Activated CD4-positive, alpha-beta T cell treated with anti-CD3 and anti-CD28 coated beads, Interleukin-2, Interleukin-4, amounts not matched to agents 100 ng/mL and 50 ng/mL, durations not matched to agents 16 hours and 8 hours (primary cell): ENCODE data around the gene HOXD4.

Source experiments
- DNase-seq: peaks from one replicate; pipeline ENCODE4 v3.0.0-alpha.2; 2020; ENCODE audit warnings: low spot score

The HOXD4 gene

DNA sequence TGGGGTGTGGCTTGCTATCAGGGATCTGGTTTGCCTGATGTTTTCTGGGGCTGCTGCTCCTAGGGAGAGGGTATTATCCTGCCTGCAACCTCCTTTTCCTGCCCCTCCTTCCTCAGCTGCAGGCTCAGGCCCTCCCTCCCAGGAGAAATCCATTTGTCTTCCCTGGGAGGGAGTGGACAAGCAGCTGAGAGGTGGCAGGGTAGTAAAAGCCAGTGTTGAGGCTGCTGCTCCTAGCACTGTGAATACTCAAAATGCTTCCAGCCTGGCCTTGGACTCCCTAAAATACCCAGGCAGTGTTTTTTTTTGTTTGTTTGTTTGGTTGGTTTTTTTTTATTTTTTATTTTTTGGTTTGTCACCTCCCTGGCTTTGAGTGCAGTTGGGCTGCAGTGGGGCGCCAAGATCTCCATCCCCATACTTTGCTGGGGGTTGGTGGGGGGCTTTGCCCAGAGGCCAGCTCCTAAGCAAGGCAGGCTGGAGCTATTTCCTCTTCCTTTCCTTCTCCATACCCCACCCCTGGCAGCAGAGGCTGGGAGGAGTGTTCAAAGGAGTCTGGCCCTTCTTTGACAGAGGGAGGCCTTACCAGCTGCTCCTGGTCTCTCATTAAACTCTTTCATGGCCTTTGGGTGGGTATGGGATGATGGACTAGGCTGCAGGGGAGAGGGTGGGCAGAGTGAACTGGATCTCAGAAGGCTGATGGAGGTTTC is 19.4 kb downstream of the HOXD4 start:
- no peak for DNase-seq

DNA sequence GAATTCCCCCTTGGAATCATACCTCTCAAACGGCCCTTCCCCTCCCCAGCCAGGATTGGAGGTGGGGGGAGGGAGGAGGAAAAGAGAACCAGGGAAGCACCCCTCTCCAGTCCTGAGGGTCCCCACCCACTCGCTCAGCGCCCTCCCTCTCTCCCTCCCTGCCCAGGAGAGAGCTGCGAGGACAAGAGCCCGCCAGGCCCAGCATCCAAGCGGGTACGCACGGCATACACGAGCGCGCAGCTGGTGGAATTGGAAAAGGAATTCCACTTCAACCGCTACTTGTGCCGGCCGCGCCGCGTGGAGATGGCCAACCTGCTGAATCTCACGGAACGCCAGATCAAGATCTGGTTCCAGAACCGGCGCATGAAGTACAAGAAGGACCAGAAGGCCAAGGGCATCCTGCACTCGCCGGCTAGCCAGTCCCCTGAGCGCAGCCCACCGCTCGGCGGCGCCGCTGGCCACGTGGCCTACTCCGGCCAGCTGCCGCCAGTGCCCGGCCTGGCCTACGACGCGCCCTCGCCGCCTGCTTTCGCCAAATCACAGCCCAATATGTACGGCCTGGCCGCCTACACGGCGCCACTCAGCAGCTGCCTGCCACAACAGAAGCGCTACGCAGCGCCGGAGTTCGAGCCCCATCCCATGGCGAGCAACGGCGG is 20.1 kb downstream of the HOXD4 start:
- DNase-seq: no peak

DNA sequence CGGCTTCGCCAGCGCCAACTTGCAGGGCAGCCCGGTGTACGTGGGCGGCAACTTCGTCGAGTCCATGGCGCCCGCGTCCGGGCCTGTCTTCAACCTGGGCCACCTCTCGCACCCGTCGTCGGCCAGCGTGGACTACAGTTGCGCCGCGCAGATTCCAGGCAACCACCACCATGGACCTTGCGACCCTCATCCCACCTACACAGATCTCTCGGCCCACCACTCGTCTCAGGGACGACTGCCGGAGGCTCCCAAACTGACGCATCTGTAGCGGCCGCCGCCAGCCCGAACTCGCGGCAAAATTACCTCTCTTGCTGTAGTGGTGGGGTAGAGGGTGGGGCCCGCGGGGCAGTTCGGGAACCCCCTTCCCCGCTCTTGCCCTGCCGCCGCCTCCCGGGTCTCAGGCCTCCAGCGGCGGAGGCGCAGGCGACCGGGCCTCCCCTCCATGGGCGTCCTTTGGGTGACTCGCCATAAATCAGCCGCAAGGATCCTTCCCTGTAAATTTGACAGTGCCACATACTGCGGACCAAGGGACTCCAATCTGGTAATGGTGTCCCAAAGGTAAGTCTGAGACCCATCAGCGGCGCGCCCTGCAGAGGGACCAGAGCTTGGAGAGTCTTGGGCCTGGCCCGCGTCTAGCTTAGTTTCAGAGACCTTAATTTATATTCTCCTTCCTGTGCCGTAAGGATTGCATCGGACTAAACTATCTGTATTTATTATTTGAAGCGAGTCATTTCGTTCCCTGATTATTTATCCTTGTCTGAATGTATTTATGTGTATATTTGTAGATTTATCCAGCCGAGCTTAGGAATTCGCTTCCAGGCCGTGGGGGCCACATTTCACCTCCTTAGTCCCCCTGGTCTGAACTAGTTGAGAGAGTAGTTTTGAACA is 20.9 kb downstream of the HOXD4 start:
- no peak for DNase-seq

DNA sequence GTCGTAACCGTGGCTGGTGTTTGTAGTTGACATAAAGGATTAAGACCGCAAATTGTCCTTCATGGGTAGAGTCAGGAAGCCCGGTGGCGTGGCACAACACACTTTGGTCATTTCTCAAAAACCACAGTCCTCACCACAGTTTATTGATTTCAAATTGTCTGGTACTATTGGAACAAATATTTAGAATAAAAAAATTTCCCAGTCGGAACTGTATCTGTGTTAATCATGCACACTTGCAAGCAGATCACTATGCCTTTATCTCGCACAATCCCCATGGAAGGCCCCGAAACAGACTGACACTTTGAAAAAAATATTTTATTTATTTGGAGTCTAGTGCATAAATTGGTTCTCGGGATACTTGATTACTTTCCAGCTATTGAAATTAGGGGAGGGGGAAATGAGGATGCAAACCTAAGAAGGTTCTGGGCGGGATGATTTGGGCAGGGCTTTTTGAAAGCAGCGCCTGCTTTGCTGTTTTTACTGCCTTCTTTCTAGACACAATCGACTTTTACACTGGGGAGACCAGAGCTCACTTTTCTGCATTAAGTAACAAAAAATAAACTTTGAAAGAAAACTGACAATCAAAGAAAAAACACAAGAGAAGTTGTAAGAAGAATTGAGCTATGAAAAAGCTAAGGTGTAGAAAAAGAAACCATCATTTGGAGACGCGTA is 21.7 kb downstream of the HOXD4 start:
- no peak for DNase-seq

DNA sequence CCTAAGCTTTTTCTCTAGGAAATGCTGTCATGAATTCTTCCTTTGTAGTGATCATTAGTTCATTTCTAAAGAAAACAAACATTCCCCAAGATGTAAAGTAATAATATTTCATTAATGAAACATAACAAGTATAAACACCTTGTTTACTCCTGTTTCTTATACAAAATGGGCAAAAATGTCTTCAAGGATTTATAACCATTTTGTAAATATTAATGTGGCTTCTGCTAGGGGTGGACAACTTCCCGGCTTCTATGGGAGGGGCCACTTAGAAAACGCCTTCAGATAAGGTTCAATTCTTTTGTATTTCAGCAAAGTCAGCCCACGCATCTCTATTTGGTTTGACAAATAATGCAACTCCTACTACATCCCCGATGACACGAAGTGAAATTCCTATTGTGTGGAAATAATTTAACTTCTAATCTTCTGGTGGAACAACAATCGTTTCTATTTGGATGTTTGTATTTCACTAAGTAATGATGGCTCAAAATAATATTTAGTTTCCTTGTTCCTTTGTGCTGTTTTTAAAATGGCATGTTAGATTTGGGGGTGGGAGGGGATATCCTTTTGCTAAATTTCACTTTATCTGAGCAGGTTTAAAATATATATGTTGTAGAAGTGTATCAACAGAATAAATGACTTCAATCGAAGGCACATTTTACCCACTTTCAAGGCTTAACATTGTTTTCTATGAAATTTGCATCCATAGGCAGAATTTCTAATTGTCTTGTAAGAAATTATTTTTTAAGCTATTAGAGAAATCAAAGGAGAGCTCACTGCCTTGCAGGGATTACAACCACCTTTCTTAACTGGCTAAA is 22.4 kb downstream of the HOXD4 start:
- no peak for DNase-seq

DNA sequence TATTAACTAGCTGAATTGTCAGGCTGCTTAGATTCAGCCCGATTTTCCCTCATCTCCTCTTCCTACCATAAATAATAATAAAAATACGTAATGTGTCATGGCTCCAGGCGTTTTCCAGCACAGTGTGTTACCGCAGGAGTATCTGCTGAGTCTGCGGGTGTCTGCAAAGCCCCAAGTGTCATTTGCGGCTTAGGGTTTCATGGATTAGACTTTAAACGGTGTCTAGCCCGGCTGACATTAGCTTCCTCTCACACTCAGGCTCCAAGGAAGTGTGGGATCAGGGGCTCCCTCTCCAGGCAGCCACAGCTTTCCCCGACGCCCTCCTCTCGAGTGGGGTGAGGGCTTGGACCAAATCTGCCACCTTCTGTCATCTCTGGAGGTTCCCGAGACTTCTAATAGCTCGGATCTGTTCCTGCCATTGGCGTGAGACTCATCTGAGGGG is 23.1 kb downstream of the HOXD4 start:
- no peak for DNase-seq

DNA sequence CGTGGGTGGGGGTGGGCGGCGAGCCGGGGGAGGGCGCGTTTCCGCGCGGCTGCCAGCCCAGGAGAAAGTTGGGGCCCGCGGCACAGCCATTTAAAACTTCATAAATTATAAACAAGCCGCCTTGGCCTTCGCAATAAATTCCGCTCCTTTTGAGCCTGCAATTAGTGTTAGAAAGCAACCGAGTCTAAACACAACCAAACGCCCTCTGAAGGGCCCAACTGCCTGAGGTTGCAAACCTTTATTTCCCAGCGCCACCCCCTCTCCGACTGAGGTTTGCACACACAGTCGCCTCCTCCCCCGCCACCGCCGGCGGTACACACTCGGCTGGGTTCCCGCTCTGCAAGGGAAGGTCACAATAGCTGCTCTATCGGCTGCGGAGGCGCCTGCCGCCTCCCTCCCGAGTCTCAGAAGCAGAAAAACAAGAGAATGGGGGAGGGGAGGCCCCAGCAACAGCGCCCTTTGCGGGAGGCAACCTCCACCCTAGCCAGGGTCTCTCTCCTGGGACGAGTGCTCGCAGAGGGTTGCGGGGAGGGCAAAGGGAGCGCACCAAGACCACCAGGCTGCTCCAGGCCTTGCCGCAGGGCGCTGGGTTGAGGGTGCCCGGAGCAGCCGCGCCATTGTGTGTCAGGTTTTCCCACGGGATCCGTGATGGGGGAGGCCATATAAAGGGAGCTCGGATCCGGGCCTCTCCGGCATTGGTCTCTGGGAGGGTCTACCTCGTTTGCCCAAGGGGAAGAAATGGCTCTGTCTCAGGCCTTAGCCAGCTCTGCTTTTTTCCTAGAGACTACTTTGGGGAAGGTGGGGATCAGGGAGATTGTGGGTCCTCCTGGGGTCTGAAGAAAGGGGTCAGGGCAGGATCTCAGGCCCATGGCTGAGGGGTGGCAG is 23.7 kb downstream of the HOXD4 start:
- DNase-seq: no peak

DNA sequence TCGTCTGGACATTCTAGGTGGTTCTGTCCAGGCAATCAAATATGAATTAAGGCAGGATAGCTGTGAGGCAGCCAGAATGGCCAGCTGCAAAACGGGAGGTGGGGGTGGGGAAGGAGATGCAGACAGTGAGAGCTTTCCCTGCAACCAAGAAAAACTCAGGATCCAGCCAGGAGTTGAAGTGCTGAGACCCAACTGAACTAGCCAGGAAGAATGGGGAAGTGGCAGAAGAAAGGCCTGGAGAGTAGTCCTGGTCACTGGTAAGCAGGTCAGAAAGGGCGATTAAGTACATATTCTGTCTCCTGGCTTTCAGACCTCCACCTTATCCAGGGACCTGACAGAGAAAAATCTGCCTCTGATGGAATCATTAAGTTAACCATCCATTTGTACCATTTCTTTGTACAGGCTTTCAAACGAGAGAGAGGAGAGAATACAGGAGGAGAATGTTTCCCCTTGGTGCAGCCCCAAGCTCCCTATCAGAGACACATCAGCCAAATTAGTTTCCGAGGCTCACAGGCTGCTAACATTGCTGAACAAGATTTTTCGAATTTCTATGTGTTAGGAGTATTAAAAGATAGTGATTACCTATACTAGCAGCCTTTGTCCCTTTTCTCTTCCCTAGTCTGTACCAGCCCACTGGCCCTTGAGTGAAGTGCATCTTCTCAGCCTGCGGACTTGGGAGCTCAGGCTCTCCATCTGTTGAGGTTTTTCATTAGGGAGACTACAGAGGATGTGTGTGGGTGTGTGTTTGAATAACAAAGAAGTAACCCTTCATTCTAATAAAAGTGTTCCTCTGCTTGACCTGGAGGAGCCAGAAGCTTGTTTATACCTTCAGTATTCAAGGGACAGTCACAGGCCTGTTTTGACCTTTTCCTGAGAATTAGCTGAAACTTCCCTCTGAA is 24.6 kb downstream of the HOXD4 start:
- no peak for DNase-seq

DNA sequence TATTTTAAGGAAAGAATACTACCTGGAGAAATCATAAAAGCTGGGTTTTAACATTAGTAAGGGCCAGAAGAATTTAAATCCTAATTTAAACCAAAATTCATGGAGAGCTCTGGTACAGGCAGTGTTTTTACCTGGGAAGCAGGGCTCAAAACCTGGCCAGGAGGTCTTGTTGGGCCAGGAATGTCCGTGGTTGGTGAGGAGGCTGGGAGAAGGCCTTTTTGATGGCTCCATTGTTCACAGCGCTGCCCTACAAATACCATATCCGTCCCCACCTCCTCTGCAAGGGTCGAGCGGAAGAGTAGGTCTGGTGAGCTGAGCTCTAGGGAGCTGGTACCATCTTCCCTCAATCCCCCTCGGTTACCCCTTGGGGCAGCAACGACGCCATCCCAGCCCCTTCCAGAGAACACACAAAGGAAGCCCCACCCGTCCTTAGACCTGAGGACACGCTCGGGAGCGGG is 26.3 kb downstream of the HOXD4 start:
- DNase-seq: no peak

DNA sequence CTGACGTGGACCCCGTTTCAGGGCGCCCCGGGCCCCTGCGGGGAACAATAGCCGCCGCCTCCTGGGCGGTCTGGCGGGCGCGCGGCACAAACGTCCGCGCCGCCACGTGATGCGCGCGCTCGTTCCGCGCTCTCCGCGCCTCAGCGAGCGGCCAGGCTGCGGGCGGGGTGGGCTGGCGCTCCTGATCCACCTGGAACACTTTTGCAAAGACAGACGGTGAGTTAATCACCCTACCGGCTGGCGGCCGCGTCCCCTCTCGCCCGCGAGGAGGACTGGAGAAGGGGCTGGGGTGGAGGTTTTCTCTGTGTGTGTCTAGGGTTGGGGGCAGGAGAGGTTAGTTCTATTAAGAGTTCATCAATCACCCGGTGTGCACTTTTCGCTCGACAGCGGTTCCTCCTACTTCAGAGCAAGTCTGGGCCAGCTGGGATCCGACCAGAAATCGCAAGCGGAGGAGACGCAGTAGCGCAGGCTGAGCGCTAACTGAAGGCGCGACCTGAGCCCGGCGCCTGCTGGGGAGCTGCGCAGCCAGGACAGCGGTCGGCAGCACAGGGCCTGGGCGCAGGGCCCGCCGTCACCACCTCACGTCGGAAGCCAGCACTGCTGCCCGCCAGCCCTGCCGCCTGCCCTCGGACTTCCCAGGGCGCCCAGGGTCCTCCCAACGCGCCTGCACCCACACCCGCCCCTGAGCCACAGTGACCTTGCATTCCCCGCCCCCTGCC is 26.8 kb downstream of the HOXD4 start:
- no peak for DNase-seq

DNA sequence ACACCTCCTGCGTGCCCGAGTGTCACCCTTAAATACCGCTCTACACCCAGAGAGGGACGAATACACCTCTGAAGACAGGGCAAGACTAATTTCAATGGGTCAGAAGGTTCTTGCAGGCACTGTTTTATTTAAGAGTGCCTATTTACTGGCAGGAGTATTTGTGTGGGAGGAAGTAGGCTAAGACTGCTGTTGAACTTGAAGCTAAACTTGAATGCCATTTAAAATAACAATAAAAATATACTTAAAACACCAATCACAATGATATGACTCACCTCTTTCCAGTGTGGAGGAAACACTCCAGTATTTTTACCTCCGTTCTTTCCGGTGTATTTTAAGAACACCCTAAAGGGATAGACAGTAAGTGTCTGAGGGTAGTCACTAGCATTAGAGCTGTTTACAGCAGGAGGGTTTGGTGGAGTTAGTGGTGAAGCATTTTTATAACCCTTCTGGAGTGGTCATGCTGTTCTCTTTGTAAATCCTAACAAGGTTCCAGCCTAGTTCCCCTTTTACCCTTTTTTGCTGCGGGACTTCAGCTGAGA is 27.5 kb downstream of the HOXD4 start:
- DNase-seq: no peak

DNA sequence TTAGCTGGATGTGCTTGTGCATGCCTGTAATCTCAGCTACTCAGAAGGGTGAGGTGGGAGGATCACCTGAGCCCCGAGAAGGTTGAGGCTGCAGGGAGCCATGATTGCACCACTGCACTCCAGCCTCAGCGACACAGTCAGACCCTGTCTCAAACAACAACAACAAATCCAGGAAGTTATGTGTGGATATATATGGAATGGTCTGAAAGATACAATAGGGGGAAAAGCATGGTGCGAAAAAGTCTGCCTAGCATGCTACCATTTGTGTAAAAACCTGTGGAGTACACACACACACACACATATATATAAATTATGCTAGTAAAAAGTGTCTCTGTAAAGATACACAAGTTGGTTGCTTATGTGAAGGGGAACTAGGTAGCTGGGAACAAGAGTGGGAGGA is 30.2 kb downstream of the HOXD4 start:
- DNase-seq: no peak

DNA sequence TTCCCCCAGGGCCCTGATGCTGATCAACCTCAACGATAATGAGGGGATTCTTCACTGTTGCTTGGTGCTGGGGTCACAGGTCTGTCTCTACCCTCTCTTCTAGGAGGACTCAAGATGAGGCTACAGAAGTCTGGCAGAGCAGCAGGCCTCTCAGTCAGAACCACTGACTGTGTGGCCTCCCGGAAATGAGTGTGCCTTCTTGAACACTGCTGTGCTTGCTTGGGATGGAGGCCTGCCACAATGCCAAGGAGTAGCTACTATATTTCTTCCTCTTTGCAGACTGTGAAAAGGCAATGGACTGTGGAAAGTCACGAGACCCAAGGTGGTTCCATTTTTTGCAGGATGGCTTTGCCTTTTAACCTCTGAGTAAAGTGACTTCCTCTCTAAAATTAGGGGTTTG is 31.3 kb downstream of the HOXD4 start:
- DNase-seq: no peak

DNA sequence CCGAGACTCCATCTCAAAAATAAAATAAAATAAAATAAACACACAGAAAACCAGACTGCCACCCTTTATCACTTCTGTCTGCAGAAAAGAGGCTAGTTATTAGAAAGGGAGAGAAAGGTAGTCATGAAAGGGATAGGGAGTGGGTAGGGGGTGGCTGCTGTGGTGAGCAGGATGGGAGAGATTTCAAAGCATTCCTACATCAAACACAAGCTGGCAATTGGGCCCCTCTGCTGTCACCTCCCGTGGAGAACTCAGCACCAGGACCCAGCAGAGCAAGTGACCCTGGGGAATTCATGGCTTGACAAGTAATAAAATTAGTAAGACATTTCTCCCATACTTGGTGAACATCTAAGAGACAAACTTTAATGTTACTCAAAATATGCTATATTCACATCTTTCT is 33.4 kb downstream of the HOXD4 start:
- DNase-seq: no peak

DNA sequence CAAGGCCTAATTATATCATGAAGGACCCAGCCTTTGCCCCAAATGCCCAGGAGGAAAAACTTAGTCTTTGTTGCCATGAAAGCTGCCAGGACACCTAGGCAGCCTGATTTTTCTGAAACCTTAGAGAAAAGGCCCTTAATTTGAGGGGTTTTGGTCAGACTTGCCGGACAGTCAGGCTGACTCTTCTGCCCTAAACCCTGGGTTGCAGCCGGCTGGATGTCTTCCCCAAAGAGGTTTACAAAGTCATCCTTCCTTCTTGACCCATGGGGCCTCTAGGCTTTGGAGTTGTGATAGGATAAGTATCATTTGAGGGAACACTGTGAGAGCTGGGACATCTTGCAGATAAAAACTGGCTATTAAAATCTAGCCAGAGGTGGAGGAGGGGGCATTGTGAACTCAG is 34.7 kb downstream of the HOXD4 start:
- DNase-seq: no peak

DNA sequence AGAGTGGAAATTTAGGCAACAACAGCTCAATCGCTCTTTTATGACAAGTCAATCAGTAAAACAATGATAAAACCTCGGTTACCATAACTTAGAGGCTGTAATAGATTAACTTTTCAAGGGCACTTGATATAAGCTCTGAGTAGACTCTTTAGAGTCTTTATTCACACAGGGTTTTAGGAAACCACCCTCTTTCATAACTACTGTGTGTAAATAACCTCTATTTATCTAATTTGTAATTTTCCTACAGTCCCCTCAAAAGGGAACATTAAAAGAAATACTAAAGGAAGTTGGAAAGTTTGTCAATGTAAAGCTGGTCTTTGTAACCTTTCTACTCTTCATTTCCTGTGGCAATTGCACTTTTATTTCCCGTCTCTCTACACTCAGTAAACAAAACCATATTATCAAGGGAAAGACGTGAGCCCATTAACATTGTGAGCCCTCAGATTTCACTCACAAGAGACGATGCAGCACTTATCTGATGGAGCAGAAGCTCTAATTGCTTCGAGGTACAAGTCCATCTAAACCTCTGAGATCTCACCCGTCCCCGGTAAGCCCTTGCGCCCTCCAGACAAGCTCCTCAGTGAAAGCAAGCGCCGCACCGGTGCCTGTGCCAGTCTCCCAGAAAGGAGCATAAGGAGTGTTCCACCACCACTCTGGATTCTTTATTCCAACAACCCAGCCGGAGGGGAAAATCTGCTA is 36.0 kb downstream of the HOXD4 start:
- DNase-seq: no peak

DNA sequence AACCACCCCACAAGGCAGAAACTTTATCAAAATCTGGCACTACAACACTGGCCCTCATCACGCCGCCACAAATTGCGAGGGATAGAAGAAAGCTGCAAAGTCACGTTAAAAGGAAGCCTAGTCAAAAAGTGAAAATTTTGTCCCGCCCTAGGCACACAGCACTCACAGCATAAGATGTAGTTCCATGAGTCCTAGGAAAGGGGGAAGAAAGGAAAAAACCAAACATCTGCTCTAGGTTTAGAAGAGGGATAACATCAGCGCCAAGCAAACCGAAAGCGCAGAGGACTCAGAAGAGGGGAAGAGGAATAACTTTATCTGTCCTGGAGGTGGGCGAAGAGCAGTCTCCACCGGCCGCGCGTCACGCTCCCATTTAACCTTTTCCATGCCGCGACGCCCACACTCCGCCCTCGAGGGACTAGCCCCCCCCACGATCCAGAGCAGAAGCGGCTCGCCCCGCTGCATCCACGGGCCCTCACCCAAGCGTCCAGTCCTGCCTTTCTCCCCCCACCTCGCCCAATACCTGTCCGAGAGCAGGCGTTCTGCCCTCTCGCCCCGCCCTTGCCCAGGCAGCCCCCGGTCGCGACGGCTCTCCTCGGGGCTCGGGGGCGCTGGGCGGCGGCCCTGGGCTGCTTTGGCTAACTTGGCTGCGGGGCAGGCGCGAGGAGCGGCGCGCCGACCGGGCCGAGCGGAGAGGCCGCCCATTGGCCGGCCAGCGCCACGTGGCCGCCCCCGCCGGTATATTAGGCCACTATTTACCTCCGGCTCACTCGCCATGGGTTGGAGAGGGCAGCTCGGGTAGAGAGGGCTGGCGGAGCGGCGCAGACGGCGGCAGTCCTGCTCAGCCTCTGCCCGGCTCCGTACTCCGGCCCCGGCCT is 36.8 kb downstream of the HOXD4 start, which contains the start of gene HOXD1:
Gene HOXD1 (plus strand): TSS at position 770 of the 875 bp plus-strand sequence. CDS start 134 bp downstream, outside the sequence.
- no peak for DNase-seq
